ENCODE data around the gene RPH3AL.

- TF ChIP-seq POLR2A (IDR thresholded peaks at IDR 0.05) (no peak), CTCF (IDR thresholded peaks at IDR 0.05) (no peak), EP300 (IDR thresholded peaks at IDR 0.05) (no peak)
Measured at GRCh38 chr17:381941-382643, 29.5 kb upstream of the RPH3AL start.
